Activated CD8-positive, alpha-beta memory T cell treated with anti-CD3 and anti-CD28 coated beads for 36 hours (primary cell): Measurements from ENCODE around the gene C18orf32. TPM values are rescaled to one million over a fixed set of nuclear protein-coding genes. Genes with fewer than 3 reads are reported as not detected.
"Not testable (repeated sequence)": the region's sequence is repeated elsewhere in the genome, so short reads cannot be mapped to it uniquely, and the experiment has no call there.

Source experiments
- CTCF ChIA-PET: fragments of 350-600 bp; sonication (Branson Sonifier 250); formaldehyde crosslinking; loops from one replicate; lab custom pipeline; 2021; ENCODE audit warnings: antibody characterized with exemption; lab: Charles Lee
- POLR2A ChIA-PET: fragments of 350-600 bp; sonication (Branson Sonifier 250); formaldehyde crosslinking; loops from one replicate; lab custom pipeline; 2021; ENCODE audit warnings: antibody characterized with exemption; lab: Charles Lee
- total RNA-seq, 2 experiments: library from RNA; stranded (reverse); gene quantifications; one replicate each; pipeline ENCODE4 v1.2.3, GENCODE V29; 2021

C18orf32 gene
- total RNA-seq, 2 experiments from 2014 or later, result 22.5 to 24.1 TPM

DNA sequence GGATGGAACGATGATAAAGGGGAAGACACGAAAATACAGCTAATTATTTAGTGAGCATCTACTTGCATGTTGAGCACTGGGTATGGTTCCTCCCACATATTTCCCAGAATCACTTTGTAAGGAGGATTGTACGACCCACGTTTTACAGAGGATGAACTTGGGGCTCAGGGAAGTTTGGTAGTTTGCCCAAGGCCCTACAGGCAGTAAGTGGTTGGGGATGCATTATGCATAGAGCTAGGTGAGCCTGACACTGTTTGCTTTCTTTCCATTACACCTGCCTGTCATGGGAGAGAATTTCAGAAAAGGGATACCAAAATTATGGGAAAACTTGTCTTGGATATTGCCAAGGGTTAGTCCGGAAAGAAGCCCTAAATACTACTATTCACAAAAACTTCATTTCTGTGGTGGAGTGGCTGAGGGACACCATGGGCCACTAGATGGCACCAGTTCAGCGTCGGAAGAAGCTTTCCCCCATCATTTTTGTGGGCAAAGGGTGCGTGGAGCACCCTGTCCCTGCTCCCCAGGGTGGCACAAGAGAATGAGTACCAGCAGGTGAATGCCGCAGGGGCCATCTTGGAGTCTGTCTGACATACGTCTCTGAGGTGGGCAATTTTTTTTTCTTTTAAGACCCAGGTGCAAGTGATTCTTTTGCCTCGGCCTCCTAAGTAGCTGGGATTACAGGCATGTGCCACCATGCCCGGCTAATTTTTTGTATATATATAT lies 23.5 kb upstream of the C18orf32 start:
- ChIA-PET CTCF (interaction anchor here (0.7 to 4.0 kb wide), 8 partner anchors 14 to 906 kb away, joined by 3 to 53 read pairs (median 3); partner anchors contain the start of gene DYM), POLR2A (interaction anchor here (0.6 kb wide), 1 partner anchor 47 kb away, joined by 6 read pairs; no protein-coding TSS in a partner anchor)

DNA sequence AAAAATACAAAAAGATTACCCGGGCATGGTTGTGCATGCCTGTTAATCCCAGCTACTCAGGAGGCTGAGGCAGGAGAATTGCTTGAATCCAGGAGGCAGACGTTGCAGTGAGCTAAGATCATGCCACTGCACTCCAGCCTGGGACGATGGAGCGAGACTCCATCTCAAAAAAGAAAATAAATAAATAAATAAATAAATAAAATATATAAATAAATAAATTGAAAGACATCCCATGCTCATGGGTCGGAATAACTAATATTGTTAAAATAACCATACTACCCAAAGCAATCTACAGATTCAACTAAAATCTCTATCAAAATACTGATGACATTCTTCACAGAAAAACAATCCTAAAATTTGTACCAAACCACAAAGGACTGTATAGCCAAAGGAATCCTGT lies 19.4 kb upstream of the C18orf32 start:
- POLR2A ChIA-PET, CTCF ChIA-PET: not testable (repeated sequence)

DNA sequence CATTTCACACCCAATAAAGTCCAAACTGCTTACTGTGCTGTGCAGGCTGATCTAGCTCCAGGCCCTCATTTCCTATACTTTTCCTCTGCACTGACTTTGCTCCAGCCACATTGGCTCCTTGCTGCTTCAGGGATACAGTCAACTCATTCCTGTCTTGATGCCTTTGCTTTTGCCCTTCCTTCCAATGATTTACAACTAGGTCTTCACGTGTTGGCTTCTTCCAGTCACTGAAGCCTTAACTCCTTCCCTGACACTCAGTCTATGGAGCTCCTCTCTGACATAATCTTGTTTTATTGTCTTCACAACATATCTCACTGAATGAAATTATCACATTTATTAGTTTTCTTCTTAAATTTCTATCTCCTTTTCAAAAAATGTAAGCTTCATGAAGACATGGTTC lies 16.9 kb upstream of the C18orf32 start:
- ChIA-PET CTCF (interaction anchor here (0.7 kb wide), 1 partner anchor 79 kb away, joined by 5 read pairs; no protein-coding TSS in a partner anchor), POLR2A (no interaction called here)

DNA sequence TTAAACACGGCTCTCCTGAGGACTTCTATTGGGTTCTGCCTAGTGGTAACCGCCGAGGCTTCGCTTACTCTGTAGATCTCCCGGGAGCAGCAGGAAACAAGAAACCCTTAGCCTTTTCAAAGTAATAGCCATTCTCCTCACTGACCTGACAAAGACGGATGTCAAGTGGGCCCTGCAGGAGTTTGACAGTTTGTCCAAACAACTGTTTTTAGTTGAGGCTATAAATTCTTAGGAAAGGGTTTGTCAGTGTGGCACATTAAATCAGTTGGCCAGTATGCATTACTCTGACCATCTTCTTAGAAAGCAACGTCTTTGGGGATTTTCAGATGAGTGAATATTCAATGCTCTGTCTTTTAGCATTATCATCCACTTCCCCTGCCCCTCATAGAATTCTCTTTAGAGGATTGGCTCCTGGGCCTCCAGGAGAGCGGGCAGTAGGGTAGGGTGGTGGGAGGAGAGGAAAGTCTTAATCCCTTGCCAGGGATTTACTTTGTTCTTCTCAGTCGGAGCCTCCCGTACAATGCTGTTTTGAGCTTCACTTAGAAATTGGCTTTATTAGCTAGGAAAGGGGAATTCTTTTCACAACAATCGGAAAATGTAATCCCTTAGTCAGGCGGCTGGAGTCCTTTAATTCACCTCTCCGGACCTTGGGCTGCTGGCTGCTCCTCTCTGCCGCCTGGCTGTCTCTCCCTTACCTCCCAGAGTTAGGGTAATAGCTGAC lies 13.3 kb upstream of the C18orf32 start:
- POLR2A ChIA-PET, result no interaction called here
- CTCF ChIA-PET, result no interaction called here

DNA sequence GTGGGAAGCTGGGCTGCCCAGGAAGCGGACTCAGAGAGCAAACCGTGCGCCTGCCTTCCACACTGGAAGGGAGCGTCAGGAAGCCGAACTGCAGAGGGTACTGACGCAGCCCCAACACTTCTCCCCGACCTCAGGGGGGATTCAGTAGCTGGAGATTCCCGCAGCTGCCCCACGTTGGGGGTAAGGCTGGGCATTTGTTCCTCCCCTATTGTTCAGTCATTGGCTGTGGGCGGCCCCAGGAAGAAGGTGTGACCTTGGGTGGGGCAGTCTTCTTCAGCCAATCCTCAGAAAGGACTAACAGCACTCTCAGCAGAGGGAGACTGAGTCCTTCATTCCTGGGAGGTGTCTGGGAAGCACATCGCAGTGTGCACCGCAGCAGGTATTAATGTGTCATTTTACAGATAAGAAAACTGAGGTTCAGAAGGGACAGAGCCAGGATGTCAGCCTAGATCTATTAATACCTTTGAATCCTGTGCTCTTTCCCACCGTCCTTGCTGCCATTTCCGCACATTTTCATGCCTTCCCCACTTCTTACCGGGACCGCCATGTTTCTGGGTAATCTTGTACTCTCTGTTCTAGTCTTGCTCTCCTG lies 12.1 kb upstream of the C18orf32 start:
- ChIA-PET POLR2A (no interaction called here), CTCF (no interaction called here)

DNA sequence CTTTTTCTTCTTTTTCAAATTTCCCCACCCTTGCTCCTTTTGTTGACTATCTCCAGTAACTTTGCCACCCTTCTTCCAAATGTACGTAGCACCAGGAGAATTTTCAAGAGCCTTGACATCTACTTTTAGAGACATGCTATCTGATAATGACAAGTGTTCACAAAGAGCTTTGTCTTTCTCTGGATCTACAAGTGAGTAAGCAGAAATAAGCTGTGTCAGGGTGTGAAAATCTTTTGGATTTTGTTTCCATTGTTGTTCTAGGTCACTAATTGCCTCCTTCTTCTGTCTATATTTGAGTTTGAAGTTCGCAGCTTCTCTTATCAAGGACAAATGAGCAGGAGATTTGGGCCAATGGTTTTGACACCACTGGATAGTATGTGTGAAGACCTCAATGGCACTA lies 8.4 kb upstream of the C18orf32 start:
- ChIA-PET POLR2A (no interaction called here), CTCF (no interaction called here)

DNA sequence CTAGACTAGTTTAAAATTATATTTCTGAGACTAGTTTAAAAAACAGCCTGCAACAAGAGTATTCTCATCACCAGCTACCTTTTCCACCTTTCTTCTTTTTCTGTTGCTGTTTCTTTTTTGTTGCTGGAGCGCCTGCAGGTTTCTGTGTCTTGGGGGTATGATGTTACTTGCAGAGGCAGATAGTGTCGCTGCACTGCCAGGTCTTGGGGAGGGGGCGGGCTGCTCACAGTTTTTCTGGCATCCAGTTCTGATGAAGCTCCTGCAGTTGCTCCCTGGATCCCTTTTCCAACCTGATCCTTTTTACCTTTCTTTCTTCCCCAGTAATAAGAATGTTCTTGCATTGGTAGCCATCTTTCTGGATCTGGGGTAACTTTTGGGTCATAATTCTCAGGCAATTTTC lies 8.0 kb upstream of the C18orf32 start:
- CTCF ChIA-PET, result no interaction called here
- POLR2A ChIA-PET, result no interaction called here

DNA sequence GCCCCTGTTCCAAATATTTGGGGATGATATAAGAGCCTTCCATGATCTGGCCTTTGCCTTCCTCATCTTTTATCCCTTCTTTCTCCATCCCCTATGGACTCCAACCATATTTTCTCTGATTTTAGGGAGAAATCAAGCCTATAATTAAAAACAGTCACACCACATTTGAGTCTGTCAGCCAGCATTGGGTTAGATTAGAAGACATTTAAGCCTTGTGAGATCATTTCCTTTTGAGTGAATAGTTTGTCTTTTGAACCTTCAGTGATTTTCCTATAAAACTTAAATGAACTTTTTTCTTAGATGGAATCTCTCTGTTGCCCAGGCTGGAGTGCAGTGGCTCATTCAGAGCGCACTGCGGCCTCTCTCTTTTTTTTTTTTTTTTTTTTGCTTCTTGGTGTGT lies 7.6 kb upstream of the C18orf32 start:
- ChIA-PET CTCF (no interaction called here), POLR2A (no interaction called here)

DNA sequence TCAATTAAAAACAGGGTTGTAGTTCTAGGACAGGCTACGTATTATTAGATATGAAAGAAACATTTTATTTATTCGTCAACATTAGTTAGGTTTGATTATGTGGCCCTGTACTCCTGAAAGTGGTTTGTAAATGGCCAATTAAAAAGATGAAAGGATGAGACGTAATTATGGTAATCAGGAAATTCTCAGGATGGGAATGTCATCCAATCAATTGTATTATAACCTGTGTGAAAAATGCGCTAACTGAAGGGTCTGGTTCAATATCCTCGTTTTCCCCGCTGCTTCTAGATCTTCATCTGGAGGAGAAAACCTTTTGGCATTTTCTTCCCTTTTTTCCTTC lies 5.6 kb upstream of the C18orf32 start:
- POLR2A ChIA-PET, result no interaction called here
- CTCF ChIA-PET, result no interaction called here

DNA sequence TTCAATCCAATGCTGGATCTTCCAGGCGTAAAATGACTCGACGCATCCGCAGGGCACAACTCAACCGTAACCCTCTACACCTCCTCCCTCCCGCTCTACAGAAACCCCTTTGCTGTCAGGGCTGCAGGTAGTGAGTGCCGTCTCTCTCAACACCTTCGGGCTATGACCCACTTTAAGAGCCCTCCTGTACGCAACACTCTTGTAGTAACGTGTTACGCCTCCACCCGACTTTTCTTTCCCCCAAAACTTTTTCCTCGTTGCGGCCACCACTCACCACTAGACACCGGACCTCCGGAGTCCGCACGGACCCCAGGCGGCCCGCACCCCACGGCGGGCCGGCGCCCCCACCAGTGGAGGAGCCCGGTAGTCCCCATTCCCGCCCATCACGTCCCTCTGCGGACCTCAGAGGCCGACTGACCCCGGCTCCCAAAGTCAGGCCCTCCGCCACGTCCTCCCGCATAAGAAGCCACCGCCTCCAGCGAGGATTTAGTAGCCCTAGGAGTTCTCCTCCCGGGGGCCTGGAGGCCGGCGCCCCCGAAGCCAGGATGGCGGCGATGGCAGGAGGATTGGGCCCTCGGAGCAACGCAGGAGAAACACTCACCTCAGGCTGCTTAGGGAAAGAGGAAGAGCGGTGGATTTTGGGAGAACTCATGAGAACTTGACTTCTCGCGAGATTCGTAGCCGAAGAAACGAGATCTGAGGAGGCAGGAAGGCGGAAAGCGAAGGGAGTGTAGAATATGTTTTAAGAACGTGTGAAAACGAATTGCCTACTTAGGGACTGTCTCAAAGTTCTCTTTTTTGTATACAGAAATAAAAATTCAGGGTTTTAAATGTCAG lies 5.0 kb upstream of the C18orf32 start, which contains the start of gene RPL17:
Gene RPL17 (minus strand): TSS at position 609 of the 837 bp plus-strand sequence.
- CTCF ChIA-PET, result no interaction called here
- POLR2A ChIA-PET, result no interaction called here

DNA sequence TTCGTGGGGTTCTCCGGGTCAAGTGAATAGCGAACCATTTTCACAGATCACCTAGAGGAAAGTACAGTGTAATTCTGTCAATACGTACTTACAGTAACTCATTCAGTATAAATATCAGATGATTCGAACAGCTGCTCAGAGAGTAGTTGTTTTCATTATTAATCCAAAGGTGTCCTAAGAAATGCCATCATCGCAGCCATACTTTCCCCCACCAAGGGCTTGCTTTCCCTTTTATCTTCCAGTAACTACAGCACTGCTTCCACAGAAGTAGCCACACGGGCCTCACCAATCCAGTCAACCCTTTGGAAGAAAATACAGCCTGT lies 4.5 kb upstream of the C18orf32 start:
- CTCF ChIA-PET, result no interaction called here
- POLR2A ChIA-PET, result no interaction called here

DNA sequence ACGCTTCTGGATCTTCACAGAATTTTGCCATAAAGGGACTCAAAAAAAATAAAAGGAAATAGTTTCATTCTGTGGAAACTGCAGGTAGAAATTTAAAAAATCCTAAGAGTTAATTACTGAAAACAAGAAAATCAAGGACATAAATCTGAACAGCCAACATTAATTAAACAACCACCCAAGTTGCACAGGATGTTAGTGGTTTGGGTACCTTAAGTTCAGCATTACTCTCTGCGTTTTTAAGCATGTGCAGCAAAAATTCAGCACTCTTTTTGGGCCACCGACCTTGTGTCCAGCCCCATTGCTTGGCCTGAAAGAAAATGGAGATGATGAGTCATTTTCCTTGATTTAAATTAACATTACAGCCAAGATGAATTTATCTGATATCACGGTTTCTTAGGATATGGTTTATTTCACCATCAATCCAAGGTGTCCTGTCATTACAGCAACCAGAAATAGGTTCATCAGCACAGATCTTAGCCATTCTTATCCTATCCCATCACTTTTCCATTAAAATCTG lies 3.3 kb upstream of the C18orf32 start:
- POLR2A ChIA-PET, result no interaction called here

DNA sequence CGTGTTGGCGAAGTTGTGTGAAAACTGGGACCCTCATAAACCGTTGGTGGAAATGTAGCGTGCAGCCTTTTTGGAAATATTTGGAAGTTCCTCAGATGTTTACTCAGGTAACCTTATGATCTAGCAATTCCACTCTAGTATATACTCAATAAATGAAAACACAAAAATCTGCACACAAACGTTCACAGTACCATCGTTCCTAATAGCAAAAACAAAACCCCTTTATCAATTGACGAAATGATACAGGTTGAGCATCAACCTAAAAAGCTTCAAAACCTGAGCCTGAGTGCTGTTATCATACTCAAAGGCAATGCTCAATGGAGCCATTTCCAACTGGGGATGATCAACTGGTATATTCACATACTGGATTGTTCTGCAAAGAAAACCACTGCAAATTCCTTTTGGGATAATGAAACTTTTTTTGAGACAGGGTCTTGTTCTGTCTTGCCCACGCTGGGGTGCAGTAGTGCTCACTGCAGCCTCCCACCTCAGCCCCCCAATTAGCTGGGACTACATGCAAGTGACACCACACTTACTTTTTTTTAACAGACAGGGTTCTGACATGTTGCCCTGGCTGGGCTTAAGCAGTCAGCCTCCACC lies 777 bp upstream of the C18orf32 start:
- ChIA-PET POLR2A (interaction anchor here (0.7 to 2.0 kb wide), 5 partner anchors 12 to 326 kb away, joined by 3 to 20 read pairs (median 4); partner anchors contain the start of genes ACAA2 and DYM), CTCF (interaction anchor here (0.9 kb wide), 1 partner anchor 27 kb away, joined by 3 read pairs; the partner anchor contains the start of gene DYM)

More for the DNA sequence above, 3.3 kb upstream of the C18orf32 start:
- CTCF ChIA-PET, result no interaction called here

DNA sequence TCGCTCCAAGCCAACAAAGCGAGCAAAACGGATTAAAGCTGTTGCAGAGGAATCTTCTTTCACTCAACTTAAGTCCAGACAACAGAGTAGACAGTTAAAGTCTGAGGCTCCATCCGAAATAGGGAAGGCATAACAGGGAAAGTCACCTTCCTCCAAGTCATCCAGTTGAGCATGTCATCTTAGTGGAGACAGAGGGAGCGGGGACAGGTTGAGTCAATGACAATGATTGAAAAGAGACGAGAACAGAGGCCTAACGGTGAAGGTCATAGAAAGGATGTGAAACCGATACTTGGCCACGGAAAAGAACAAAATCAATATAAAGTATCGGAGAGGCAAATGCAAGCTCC lies 455 bp downstream of the C18orf32 start:
- ChIA-PET POLR2A (interaction anchor here (0.7 to 2.0 kb wide), 4 partner anchors 8 to 26 kb away, joined by 3 to 20 read pairs (median 4); partner anchors contain the start of gene DYM), CTCF (no interaction called here)

DNA sequence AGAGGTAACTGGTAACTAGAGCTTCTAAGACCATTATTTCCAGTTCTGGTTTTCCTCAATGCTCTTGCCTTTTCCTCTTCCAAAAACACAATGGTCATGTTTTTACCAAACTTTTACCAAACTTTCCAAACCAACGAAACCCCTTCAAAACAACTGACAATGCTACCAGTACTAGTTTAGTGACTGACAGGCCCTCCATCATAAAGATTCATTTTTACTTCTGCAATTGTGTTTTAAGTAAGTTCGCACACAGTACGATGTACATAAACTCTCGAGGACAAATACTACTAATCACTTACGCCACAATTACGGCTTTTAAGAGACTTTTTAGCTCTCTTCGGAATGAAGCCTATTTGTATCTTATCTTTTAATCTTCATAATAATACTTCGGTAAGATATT lies 900 bp downstream of the C18orf32 start:
- ChIA-PET CTCF (no interaction called here), POLR2A (interaction anchor here (0.7 to 2.0 kb wide), 2 partner anchors 8 to 26 kb away, joined by 4 to 20 read pairs; partner anchors contain the start of gene DYM)

DNA sequence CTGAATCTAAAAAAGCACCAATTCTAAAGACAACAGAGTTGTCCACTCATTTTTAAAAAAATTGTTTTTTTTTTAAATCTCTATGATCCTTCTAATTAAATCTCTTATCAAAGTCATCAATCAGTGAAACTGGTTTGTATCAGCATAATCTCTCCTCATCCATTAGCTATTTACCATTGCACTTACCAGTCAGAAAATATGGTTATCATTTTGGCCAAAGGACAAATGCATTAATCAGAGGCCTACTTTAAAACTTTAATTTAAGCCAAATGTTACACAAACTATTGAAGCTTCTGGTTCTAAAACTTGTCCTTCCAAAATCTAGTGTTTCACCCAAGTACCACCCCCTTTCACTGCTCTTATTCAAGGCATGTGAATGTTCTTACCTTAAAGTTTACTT lies 3.8 kb downstream of the C18orf32 start:
- ChIA-PET CTCF (no interaction called here), POLR2A (interaction anchor here (0.7 kb wide), 1 partner anchor 614 kb away, joined by 7 read pairs; no protein-coding TSS in a partner anchor)

DNA sequence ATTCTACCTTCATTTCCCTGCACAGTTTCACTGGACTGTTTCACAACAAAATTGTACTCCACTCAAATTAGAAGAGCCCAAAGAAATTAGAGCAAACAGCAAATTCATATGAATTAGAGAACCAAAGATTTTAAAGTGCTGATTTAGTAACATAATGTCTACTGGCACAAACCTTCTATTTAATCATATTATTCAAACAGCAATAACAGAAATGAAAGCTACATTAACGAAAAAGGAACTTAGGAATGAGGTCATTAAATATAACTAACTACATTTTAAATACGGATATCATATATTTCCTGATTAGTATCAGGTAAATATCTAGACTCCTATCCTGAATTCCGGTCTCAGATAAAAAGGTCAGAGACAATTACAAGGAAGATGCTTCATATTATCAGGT lies 5.1 kb downstream of the C18orf32 start:
- CTCF ChIA-PET, result no interaction called here
- POLR2A ChIA-PET, result no interaction called here

DNA sequence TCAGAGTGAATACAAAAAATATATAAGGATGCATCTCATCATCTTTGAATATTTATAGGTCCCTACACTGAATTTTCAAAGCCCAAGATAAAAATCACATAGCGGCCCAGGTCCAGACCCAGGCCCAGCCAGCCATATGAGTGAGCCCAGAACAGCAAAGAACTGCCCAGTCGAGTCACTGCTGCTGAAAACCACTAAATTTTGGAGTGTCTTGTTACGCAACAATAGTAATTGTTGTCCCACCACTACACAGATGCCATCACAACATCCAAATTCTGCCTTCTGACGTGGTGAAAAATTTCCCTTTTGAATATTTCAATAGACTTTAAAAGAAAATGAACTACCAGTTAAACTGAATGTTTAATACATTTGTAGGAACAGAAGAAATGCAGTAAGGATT lies 5.7 kb downstream of the C18orf32 start:
- CTCF ChIA-PET, result no interaction called here

More for the DNA sequence above, 5.7 kb downstream of the C18orf32 start:
- POLR2A ChIA-PET, result no interaction called here
